NCI-H2029 treated with DMSO at 0.1 percent for 48 hours (cell line): ENCODE data around the gene ACP5.
"Not testable (repeated sequence)": the region's sequence is repeated elsewhere in the genome, so short reads cannot be mapped to it uniquely, and the experiment has no call there.

Experiments used
- DNase-seq: peaks from one replicate; lab custom pipeline; 2025; lab: John Stamatoyannopoulos, UW

ACP5 gene

GRCh38 chr19:11577451-11578257 lies at the start of gene ACP5:
Gene ACP5, minus strand, starts transcription at chr19:11577645. Its CDS starts 328 bp downstream, at chr19:11577317.
- no peak for DNase-seq

GRCh38 chr19:11626252-11626651 lies 48.8 kb upstream of the ACP5 start:
- no peak for DNase-seq

GRCh38 chr19:11624069-11624463 lies 46.6 kb upstream of the ACP5 start:
- no peak for DNase-seq

GRCh38 chr19:11622401-11622800 lies 45.0 kb upstream of the ACP5 start:
- DNase-seq: not testable (repeated sequence)

- DNase-seq: no peak
Measured at GRCh38 chr19:11620553-11620952, 43.1 kb upstream of the ACP5 start.

GRCh38 chr19:11617180-11618062 lies 40.0 kb upstream of the ACP5 start:
- no peak for DNase-seq

GRCh38 chr19:11612816-11613511 lies 35.5 kb upstream of the ACP5 start:
- no peak for DNase-seq

GRCh38 chr19:11611730-11612129 lies 34.3 kb upstream of the ACP5 start:
- DNase-seq: no peak

GRCh38 chr19:11606484-11606883 lies 29.0 kb upstream of the ACP5 start:
- no peak for DNase-seq

GRCh38 chr19:11599704-11600103 lies 22.3 kb upstream of the ACP5 start:
- DNase-seq: not testable (repeated sequence)

- DNase-seq: no peak
Measured at GRCh38 chr19:11598746-11599145, 21.3 kb upstream of the ACP5 start.

- no peak for DNase-seq
Measured at GRCh38 chr19:11598103-11598483, 20.6 kb upstream of the ACP5 start.

- peak; percentile 93 for DNase-seq
Measured at GRCh38 chr19:11597202-11598102, 20.0 kb upstream of the ACP5 start, which contains the start of gene ZNF627. Gene ZNF627, plus strand, starts transcription at chr19:11597483. Its CDS starts 145 bp downstream, at chr19:11597628.

GRCh38 chr19:11596156-11596555 lies 18.7 kb upstream of the ACP5 start:
- DNase-seq: no peak

GRCh38 chr19:11594084-11594483 lies 16.6 kb upstream of the ACP5 start:
- no peak for DNase-seq

- DNase-seq: peak; percentile 15
Measured at GRCh38 chr19:11587975-11588631, 10.7 kb upstream of the ACP5 start.

- peak; percentile 80 for DNase-seq
Measured at GRCh38 chr19:11587302-11587974, 10.0 kb upstream of the ACP5 start.

- no peak for DNase-seq
Measured at GRCh38 chr19:11586331-11586730, 8.9 kb upstream of the ACP5 start.

GRCh38 chr19:11581740-11582139 lies 4.3 kb upstream of the ACP5 start:
- no peak for DNase-seq

- DNase-seq: no peak
Measured at GRCh38 chr19:11580116-11580515, 2.7 kb upstream of the ACP5 start.
